ENCODE measurements around the gene DLX4.

DLX4 gene

GRCh38 chr17:50014471-50015088, 45.6 kb downstream of the DLX4 start:
- no peaks in the 10 kb centered on the region for H3K36me3 ChIP-seq (ENCODE audit: control insufficient read depth in 2 of 2, insufficient read depth in 2 of 2, low read length in 2 of 2)
- no peak overlapping the region for H3K27ac ChIP-seq (ENCODE audit: low read length)
- H3K9ac ChIP-seq (ENCODE audit: low read length in 2 of 2) = no peak overlapping the region
- H3K4me3 ChIP-seq (ENCODE audit: low read length in 2 of 2) = no peak overlapping the region
- H3K4me1 ChIP-seq (ENCODE audit: control insufficient read depth, insufficient read depth, low read length) = no peaks in the 10 kb centered on the region
- H3K27me3 ChIP-seq (ENCODE audit: control insufficient read depth in 1 of 2, insufficient read depth in 2 of 2, low read length in 2 of 2) = no peaks in the 10 kb centered on the region
- H3K9me3 ChIP-seq (ENCODE audit: control insufficient read depth in 2 of 2, low read length in 2 of 2) = peaks cover 4 to 5% of the 10 kb centered on the region in 2 donors

- Histone ChIP-seq H3K9me3 (ENCODE audit: control insufficient read depth in 2 of 2, low read length in 2 of 2) (peaks cover 4% of the 10 kb centered on the region in 2 donors), H3K9ac (ENCODE audit: low read length in 2 of 2) (no peak overlapping the region), H3K36me3 (ENCODE audit: control insufficient read depth in 2 of 2, insufficient read depth in 2 of 2, low read length in 2 of 2) (no peaks in the 10 kb centered on the region), H3K4me1 (ENCODE audit: control insufficient read depth, insufficient read depth, low read length) (no peaks in the 10 kb centered on the region), H3K27ac (ENCODE audit: low read length) (no peak overlapping the region), H3K4me3 (ENCODE audit: low read length in 2 of 2) (no peak overlapping the region), H3K27me3 (ENCODE audit: control insufficient read depth in 1 of 2, insufficient read depth in 2 of 2, low read length in 2 of 2) (no peaks in the 10 kb centered on the region)
Observed at GRCh38 chr17:50015146-50015545, 46.2 kb downstream of the DLX4 start.

DNA sequence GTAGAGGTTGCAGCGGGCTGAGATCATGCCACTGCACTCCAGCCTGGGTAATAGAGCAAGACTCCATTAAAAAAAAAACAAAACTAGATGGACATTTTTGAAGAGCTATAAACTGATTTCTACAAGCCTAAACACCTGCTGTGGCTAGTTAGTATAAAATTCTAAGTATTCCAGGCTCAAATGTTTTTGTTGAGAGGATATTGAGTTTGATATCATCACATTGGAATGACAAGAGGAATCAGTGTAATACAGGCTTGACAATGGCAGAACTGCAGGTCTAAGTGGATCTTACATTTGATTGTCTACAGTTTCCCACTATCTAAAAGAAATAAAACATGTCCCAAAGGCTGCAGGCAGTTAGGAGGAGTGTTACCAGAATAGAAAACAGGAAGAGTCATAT, 49.9 kb downstream of the DLX4 start:
- Histone ChIP-seq H3K27ac (ENCODE audit: low read length) (no peak overlapping the region), H3K36me3 (ENCODE audit: control insufficient read depth in 2 of 2, insufficient read depth in 2 of 2, low read length in 2 of 2) (no peaks in the 10 kb centered on the region), H3K9me3 (ENCODE audit: control insufficient read depth in 2 of 2, low read length in 2 of 2) (no peaks in the 10 kb centered on the region), H3K27me3 (ENCODE audit: control insufficient read depth in 1 of 2, insufficient read depth in 2 of 2, low read length in 2 of 2) (no peaks in the 10 kb centered on the region), H3K9ac (ENCODE audit: low read length in 2 of 2) (no peak overlapping the region), H3K4me3 (ENCODE audit: low read length in 2 of 2) (no peak overlapping the region), H3K4me1 (ENCODE audit: control insufficient read depth, insufficient read depth, low read length) (no peaks in the 10 kb centered on the region)

DNA sequence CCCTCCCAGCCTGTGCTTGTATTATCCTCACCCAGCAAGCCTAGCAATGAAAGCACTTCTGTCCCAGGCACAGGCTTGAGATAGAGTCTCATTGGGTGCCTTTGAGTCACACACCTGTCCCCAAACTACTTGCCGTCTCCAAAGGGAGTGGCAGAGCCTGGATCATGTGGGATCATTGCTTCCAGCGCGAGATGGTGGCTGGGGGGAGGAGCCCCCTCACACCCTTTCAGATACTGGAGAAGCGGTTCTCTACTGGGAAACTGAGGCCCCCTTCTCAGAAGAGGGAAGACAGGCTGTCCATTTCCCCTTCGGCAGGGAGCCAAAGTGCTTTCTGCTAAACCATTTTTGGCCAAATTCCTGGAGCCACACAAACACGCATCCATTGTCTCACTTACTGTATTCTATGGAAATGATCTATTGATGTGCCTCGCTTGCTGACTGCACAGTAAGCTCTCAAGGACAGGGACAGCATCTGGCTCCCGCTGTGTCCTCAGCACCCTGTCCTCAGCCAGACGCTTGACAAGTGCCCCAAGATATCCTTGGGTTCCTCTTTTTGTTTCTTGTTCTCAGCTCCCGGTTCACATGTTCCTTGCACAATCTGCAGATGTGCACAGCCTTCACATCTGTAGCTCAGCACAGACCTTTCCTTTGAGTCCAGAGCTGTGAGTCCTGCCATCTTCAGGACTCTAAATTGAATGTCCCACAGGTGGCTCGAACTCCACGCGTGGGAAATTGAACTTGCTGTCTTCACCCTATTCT, 52.0 kb downstream of the DLX4 start:
- H3K36me3 ChIP-seq (ENCODE audit: control insufficient read depth in 2 of 2, insufficient read depth in 2 of 2, low read length in 2 of 2) = no peaks in the 10 kb centered on the region
- H3K27me3 ChIP-seq (ENCODE audit: control insufficient read depth in 1 of 2, insufficient read depth in 2 of 2, low read length in 2 of 2) = no peaks in the 10 kb centered on the region

DNA sequence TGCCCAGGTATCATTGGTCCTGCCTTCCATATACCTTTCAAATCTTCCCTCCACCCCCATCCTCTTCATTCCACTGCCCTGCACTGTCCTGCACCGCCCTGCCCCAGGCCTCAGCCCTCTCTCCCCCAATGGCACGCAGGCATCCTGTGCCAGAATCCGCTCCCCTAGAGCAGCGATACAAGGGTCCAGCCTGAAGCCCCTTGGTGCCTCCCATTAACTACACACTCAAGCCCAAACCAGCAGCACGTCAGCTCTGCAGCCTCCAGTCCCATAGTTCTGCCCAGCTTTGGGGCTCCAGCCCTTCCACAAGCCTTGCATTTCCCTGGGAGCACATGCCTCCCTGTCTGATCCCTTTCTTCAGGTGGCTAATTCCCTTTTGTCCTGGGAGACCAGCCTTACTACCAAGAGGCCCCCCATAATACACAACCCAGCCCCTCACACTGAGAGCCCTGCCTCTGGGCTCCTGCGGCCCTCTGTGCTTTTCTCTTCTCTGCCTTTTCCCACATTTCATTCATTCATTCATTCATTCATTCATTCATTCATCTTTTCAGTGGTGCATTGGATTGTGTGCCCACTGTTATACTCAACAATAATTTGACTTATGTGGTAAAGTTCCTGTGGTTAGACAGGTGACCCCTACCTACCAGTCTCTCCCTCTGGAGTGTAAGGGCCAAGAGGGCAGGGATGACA, 52.8 kb downstream of the DLX4 start:
- no peaks in the 10 kb centered on the region for H3K36me3 ChIP-seq (ENCODE audit: control insufficient read depth in 2 of 2, insufficient read depth in 2 of 2, low read length in 2 of 2)
- no peaks in the 10 kb centered on the region for H3K27me3 ChIP-seq (ENCODE audit: control insufficient read depth in 1 of 2, insufficient read depth in 2 of 2, low read length in 2 of 2)

More for the DNA sequence above, 52.0 kb downstream of the DLX4 start:
- H3K9me3 ChIP-seq (ENCODE audit: control insufficient read depth in 2 of 2, low read length in 2 of 2) = no peaks in the 10 kb centered on the region
- no peak overlapping the region for H3K9ac ChIP-seq (ENCODE audit: low read length in 2 of 2)
- no peaks in the 10 kb centered on the region for H3K4me1 ChIP-seq (ENCODE audit: control insufficient read depth, insufficient read depth, low read length)
- H3K4me3 ChIP-seq (ENCODE audit: low read length in 2 of 2) = no peak overlapping the region
- H3K27ac ChIP-seq (ENCODE audit: low read length) = no peak overlapping the region

GRCh38 chr17:50022463-50023130, 53.6 kb downstream of the DLX4 start:
- Histone ChIP-seq H3K27ac (ENCODE audit: low read length) (no peak overlapping the region), H3K9me3 (ENCODE audit: control insufficient read depth in 2 of 2, low read length in 2 of 2) (no peaks in the 10 kb centered on the region), H3K27me3 (ENCODE audit: control insufficient read depth in 1 of 2, insufficient read depth in 2 of 2, low read length in 2 of 2) (no peaks in the 10 kb centered on the region), H3K9ac (ENCODE audit: low read length in 2 of 2) (no peak overlapping the region), H3K36me3 (ENCODE audit: control insufficient read depth in 2 of 2, insufficient read depth in 2 of 2, low read length in 2 of 2) (no peaks in the 10 kb centered on the region), H3K4me1 (ENCODE audit: control insufficient read depth, insufficient read depth, low read length) (peaks cover 7% of the 10 kb centered on the region), H3K4me3 (ENCODE audit: low read length in 2 of 2) (no peak overlapping the region)

More for the DNA sequence above, 52.8 kb downstream of the DLX4 start:
- no peaks in the 10 kb centered on the region for H3K4me1 ChIP-seq (ENCODE audit: control insufficient read depth, insufficient read depth, low read length)
- H3K9me3 ChIP-seq (ENCODE audit: control insufficient read depth in 2 of 2, low read length in 2 of 2) = no peaks in the 10 kb centered on the region
- H3K27ac ChIP-seq (ENCODE audit: low read length) = no peak overlapping the region
- no peak overlapping the region for H3K4me3 ChIP-seq (ENCODE audit: low read length in 2 of 2)
- no peak overlapping the region for H3K9ac ChIP-seq (ENCODE audit: low read length in 2 of 2)

- H3K36me3 ChIP-seq (ENCODE audit: control insufficient read depth in 2 of 2, insufficient read depth in 2 of 2, low read length in 2 of 2) = no peaks in the 10 kb centered on the region
Observed at GRCh38 chr17:50023520-50023919, 54.5 kb downstream of the DLX4 start.

More at GRCh38 chr17:50023520-50023919, 54.5 kb downstream of the DLX4 start:
- Histone ChIP-seq H3K27me3 (ENCODE audit: control insufficient read depth in 1 of 2, insufficient read depth in 2 of 2, low read length in 2 of 2) (no peaks in the 10 kb centered on the region), H3K9me3 (ENCODE audit: control insufficient read depth in 2 of 2, low read length in 2 of 2) (no peaks in the 10 kb centered on the region), H3K27ac (ENCODE audit: low read length) (no peak overlapping the region), H3K4me1 (ENCODE audit: control insufficient read depth, insufficient read depth, low read length) (peaks cover 16% of the 10 kb centered on the region), H3K4me3 (ENCODE audit: low read length in 2 of 2) (no peak overlapping the region), H3K9ac (ENCODE audit: low read length in 2 of 2) (no peak overlapping the region)

Measured in stomach smooth muscle (tissue), 2 donors.